Adrenal gland (tissue), 12 donors: ENCODE measurements around the gene DDX51. TPM values are rescaled to one million over a fixed set of nuclear protein-coding genes. Genes with fewer than 3 reads are reported as not detected.

Source experiments
- DNase-seq, 7 donors: peaks; one replicate each; pipeline ENCODE4 v3.0.0-alpha.2; 2019 to 2020
- H3K27ac ChIP-seq, 5 donors: fragments of 200-600 bp; sonication (generic) in 4 of 5; 1 replicate in 3 of 5; 2 replicates in 2 of 5; pipeline versions ENCODE4 v1.5.1 to v1.8.0; 2016 to 2020; ENCODE audit warnings: mild to moderate bottlenecking in 1 of 5
- H3K27me3 ChIP-seq: fragments of 200-600 bp; 2 replicates; pipeline ENCODE4 v1.8.0; 2021
- H3K36me3 ChIP-seq, 2 donors: fragments of 200-600 bp; replicated peaks in 1 of 2; 1 replicate in 1 of 2; 2 replicates in 1 of 2; pipeline versions ENCODE4 v1.5.1 to v1.8.0; 2018 to 2022
- H3K4me1 ChIP-seq, 2 donors: fragments of 200-600 bp; replicated peaks in 1 of 2; 1 replicate in 1 of 2; 2 replicates in 1 of 2; pipeline versions ENCODE4 v1.5.1 to v1.8.0; 2018 to 2021
- H3K4me3 ChIP-seq, 4 donors: fragments of 200-600 bp; sonication (generic) in 3 of 4; one replicate each; pipeline ENCODE4 v1.5.1; 2016 to 2018
- H3K9me3 ChIP-seq, 3 donors: fragments of 200-600 bp; sonication (generic) in 1 of 3; replicated peaks in 1 of 3; 1 replicate in 2 of 3; 2 replicates in 1 of 3; pipeline versions ENCODE4 v1.5.1 to v1.8.0; 2016 to 2021
- POLR2A ChIP-seq, 2 donors: fragments of 450-650 bp; IDR thresholded peaks; one replicate each; pipeline ENCODE4 v1.6.1; 2017; ENCODE audit warnings: antibody characterized with exemption in 2 of 2, mild to moderate bottlenecking in 2 of 2, moderate library complexity in 1 of 2
- WGBS, 4 donors: extraction: QIAGEN DNeasy Blood & Tissue Kit in 2 of 4; methylation state at CpG; one replicate each; pipeline versions ENCODE4 v1.1.5 to v1.1.7; 2013 to 2017; 5-methylcytosine and 5-hydroxymethylcytosine counted together
- intact Hi-C, 2 donors: fragments of 100-400 bp; cut with DNase I; formaldehyde crosslinking; loops; one replicate each; pipeline versions ENCODE4 v1.14.1 to v1.15.0; 2022 to 2023
- polyA plus RNA-seq, 3 donors: library from polyadenylated mRNA; stranded (reverse); fragments of 200-250 nt in 2 of 3; fragments of 350-450 nt in 1 of 3; fragmentation: Illumina TruSeq in 1 of 3; extraction: RNeasy Lipid Tissue Mini Kit (QIAGEN cat#74804) in 1 of 3; gene quantifications; one replicate each; pipeline ENCODE4 v1.2.3, GENCODE V29; 2013 to 2014
- total RNA-seq, 9 donors: library from RNA; depleted of rRNA in 4 of 9; stranded (reverse); fragments of >200 nt in 4 of 9; fragments of 120-200 nt in 1 of 9; fragmentation: NEBNext Ultra II Directional in 1 of 9; extraction: Animal tissue kit (Norgen Biotek cat#: 25700) in 1 of 9; gene quantifications; one replicate each; pipeline versions ENCODE4 v1.1.0 to v1.2.4, GENCODE V29; 2013 to 2023
- TF ChIP-seq, protein P1 (sequence below), 6 experiments: fragments of 450-650 bp in 4 of 6; fragments of 200-600 bp in 2 of 6; sonication (generic) in 1 of 6; IDR thresholded peaks; 1 replicate in 5 of 6; 2 replicates in 1 of 6; pipeline versions ENCODE4 v1.5.1 to v1.8.0; 2016 to 2021; ENCODE audit warnings: antibody characterized with exemption in 6 of 6, mild to moderate bottlenecking in 2 of 6, moderate library complexity in 1 of 6
- donor health status: healthy with polysubstance abuse.
- donor health status: Bipolar disorder and iron deficiency.
- donor health status: DM: yes; HTN: yes; CAD: no.
- donor health status: DM: no; HTN: no; CAD: no.
- donor health status: DM: no; HTN: no; CAD: no.
- donor health status: DM: yes; HTN: yes; CAD: no.

DDX51 gene
- total and polyA plus RNA-seq, 12 donors: 4.8 to 64.4 (median 14.3) TPM

GRCh38 chr12:132100306-132101065, 43.6 kb downstream of the DDX51 start:
- Histone ChIP-seq H3K4me3 (no peak overlapping the region), H3K9me3 (no peaks in the 10 kb centered on the region), H3K27me3 (no peaks in the 10 kb centered on the region), H3K36me3 (peaks cover 0 to 16% of the 10 kb centered on the region in 2 donors), H3K27ac (no peak overlapping the region), H3K4me1 (no peaks in the 10 kb centered on the region)
- WGBS, 4 donors: 92 to 98% (median 96%) methylated on average over 9 to 13 of the region's 13 CpGs
- DNase-seq: peak in 2 of 7 donors; percentile 9 to 46
- intact Hi-C loops: no loop called here
- TF ChIP-seq, protein P1, sequence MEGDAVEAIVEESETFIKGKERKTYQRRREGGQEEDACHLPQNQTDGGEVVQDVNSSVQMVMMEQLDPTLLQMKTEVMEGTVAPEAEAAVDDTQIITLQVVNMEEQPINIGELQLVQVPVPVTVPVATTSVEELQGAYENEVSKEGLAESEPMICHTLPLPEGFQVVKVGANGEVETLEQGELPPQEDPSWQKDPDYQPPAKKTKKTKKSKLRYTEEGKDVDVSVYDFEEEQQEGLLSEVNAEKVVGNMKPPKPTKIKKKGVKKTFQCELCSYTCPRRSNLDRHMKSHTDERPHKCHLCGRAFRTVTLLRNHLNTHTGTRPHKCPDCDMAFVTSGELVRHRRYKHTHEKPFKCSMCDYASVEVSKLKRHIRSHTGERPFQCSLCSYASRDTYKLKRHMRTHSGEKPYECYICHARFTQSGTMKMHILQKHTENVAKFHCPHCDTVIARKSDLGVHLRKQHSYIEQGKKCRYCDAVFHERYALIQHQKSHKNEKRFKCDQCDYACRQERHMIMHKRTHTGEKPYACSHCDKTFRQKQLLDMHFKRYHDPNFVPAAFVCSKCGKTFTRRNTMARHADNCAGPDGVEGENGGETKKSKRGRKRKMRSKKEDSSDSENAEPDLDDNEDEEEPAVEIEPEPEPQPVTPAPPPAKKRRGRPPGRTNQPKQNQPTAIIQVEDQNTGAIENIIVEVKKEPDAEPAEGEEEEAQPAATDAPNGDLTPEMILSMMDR (IDR thresholded peaks at IDR 0.05): no peak
- TF ChIP-seq POLR2A (IDR thresholded peaks at IDR 0.05): no peak

DNA sequence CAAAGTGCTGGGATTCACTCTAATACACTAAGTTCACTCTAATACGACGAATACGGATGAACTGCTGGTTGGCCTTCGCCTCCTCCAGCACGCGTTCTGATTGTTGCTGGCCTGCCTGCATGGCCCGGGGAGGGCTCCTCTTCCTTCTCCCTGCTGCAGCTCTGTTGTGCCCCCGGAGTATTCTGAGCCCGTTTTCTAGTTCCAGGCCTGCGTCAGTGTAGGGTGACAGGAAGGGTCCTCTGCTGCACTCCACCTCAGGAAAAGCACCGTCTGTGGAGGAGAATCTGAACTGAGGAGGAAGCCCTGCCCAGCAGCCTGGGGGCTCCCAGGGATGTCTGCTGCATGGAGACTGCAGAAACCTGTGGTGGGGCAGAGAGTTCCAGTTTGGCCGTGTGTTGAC, 44.4 kb downstream of the DDX51 start:
- TF ChIP-seq, protein P1 (IDR thresholded peaks at IDR 0.05): no peak
- no peak for TF ChIP-seq POLR2A (IDR thresholded peaks at IDR 0.05)
- no peak overlapping the region for H3K27ac ChIP-seq
- 90 to 94% (median 91%) methylated on average over 12 of the region's 12 CpGs for WGBS, 4 donors

DNA sequence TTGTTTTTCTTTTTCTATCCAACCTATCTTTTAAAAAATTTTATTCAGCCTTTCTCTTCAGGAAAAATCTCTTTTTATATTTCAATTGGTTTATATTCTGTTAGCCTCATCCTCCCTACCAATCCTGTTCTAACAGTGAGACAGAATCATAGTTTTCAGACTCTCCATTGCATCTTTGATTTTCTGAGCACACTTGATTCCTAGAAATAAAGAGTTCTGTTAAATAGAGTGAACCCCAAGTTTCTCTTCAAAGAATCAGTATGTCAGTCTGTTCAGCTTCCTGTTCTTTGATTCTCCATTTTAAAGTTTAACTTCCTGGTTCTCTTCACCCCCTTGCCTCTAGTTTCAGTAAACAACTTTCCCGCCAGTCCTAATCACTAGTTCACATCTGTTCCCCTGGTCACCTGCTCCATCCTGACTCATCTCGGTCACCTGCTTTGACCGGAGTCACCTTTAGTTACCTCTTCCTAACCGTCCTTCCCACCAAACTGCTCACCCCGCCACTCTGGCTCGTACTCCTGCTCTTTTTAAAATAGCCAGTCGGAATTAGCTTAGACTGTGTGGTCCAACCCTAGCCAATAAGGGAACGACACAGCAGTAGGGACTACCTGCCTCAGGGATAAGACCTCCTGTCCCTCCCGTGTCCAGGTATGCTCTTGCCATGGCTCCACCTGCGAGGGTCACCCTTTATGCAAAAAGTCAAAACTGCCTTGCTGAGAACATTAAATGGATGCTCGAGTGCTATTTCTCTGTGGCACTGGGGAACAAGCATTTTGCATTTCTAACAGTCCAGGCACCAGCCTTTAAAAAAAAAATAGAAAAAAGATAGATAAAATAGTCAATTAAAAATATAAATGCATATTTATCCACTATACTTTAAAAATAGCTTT, 48.4 kb downstream of the DDX51 start:
- WGBS, 4 donors: 87 to 97% (median 97%) methylated on average over 11 of the region's 11 CpGs
- Histone ChIP-seq H3K9me3 (no peaks in the 10 kb centered on the region), H3K4me1 (peaks cover 0 to 5% of the 10 kb centered on the region in 2 donors), H3K27ac (no peak overlapping the region), H3K36me3 (peaks cover 0 to 13% of the 10 kb centered on the region in 2 donors), H3K4me3 (no peak overlapping the region), H3K27me3 (no peaks in the 10 kb centered on the region)
- peak in 2 of 7 donors; percentile 7 to 43 for DNase-seq
- intact Hi-C loops: no loop called here
- TF ChIP-seq, protein P1 (IDR thresholded peaks at IDR 0.05): no peak
- TF ChIP-seq POLR2A (IDR thresholded peaks at IDR 0.05): no peak

More for the DNA sequence above, 44.4 kb downstream of the DDX51 start:
- peak in 2 of 7 donors; percentile 1 to 44 for DNase-seq
- Histone ChIP-seq H3K4me3 (no peak overlapping the region), H3K36me3 (peaks cover 0 to 16% of the 10 kb centered on the region in 2 donors), H3K9me3 (no peaks in the 10 kb centered on the region), H3K27me3 (no peaks in the 10 kb centered on the region), H3K4me1 (no peaks in the 10 kb centered on the region)
- intact Hi-C loops: no loop called here

- no peaks in the 10 kb centered on the region for H3K27me3 ChIP-seq
- H3K9me3 ChIP-seq: no peaks in the 10 kb centered on the region
- 69 to 83% (median 70%) methylated on average over 11 to 16 of the region's 16 CpGs for WGBS, 4 donors
- no peak overlapping the region for H3K4me3 ChIP-seq
- H3K4me1 ChIP-seq: peaks cover 0 to 9% of the 10 kb centered on the region in 2 donors
- H3K27ac ChIP-seq: peak overlapping the region in 1 of 5 donors; percentile 23
- TF ChIP-seq POLR2A (IDR thresholded peaks at IDR 0.05): no peak
- TF ChIP-seq, protein P1 (IDR thresholded peaks at IDR 0.05): no peak
- H3K36me3 ChIP-seq: no peaks in the 10 kb centered on the region
- DNase-seq: peak in 5 of 7 donors; percentile 33 to 67 (median 47)
- intact Hi-C loops: no loop called here
Measured at GRCh38 chr12:132094269-132094891, 49.7 kb downstream of the DDX51 start.
